ENCODE data around the gene BLOC1S4. TPM values are rescaled to one million over a fixed set of nuclear protein-coding genes. Genes with fewer than 3 reads are reported as not detected.

Gene BLOC1S4
- total RNA-seq, 3 donors from 2014 or later: 18.9 to 23.6 (median 19.8) TPM

- no peak overlapping the region for H3K27ac ChIP-seq
- no peaks in the 10 kb centered on the region for H3K27me3 ChIP-seq
- no peaks in the 10 kb centered on the region for H3K36me3 ChIP-seq
- no peak for TF ChIP-seq POLR2A (IDR thresholded peaks at IDR 0.05)
- no peak for TF ChIP-seq CTCF (IDR thresholded peaks at IDR 0.05)
- no peaks in the 10 kb centered on the region for H3K9me3 ChIP-seq
- DNase-seq (ENCODE audit: low spot score in 2 of 2): no peak
- H3K4me1 ChIP-seq: peaks cover 9% of the 10 kb centered on the region in 2 donors
- intact Hi-C loops (cut with DNase I; ENCODE audit: low total_unique reads): no loop called here
- no peak overlapping the region for H3K4me3 ChIP-seq
Observed at GRCh38 chr4:6742989-6743388, 27.0 kb downstream of the BLOC1S4 start.

GRCh38 chr4:6746721-6747293, 30.8 kb downstream of the BLOC1S4 start:
- Histone ChIP-seq H3K9me3 (no peaks in the 10 kb centered on the region), H3K4me3 (peak overlapping the region in 2 of 3 donors; percentile 11 to 18), H3K36me3 (no peaks in the 10 kb centered on the region), H3K27ac (peak overlapping the region; percentile 76 to 85), H3K27me3 (no peaks in the 10 kb centered on the region), H3K4me1 (peaks cover 19 to 27% of the 10 kb centered on the region in 2 donors)
- peak in 1 of 3 donors; percentile 15 for TF ChIP-seq POLR2AphosphoS5 (IDR thresholded peaks at IDR 0.05)
- TF ChIP-seq CTCF (IDR thresholded peaks at IDR 0.05): no peak
- intact Hi-C loops (cut with DNase I; ENCODE audit: low total_unique reads): no loop called here
- DNase-seq (ENCODE audit: low spot score in 2 of 2): peak; percentile 57 to 92

- DNase-seq (ENCODE audit: low spot score in 2 of 2): peak in 1 of 2 donors; percentile 64
- intact Hi-C loops (cut with DNase I; ENCODE audit: low total_unique reads): no loop called here
- H3K27ac ChIP-seq: peak overlapping the region; percentile 76 to 85
- peak overlapping the region in 2 of 3 donors; percentile 11 to 18 for H3K4me3 ChIP-seq
- H3K9me3 ChIP-seq: no peaks in the 10 kb centered on the region
- no peaks in the 10 kb centered on the region for H3K27me3 ChIP-seq
- no peaks in the 10 kb centered on the region for H3K36me3 ChIP-seq
- TF ChIP-seq POLR2AphosphoS5 (IDR thresholded peaks at IDR 0.05): no peak
- no peak for TF ChIP-seq CTCF (IDR thresholded peaks at IDR 0.05)
- TF ChIP-seq POLR2A (IDR thresholded peaks at IDR 0.05): no peak
- peaks cover 19 to 27% of the 10 kb centered on the region in 2 donors for H3K4me1 ChIP-seq
Observed at GRCh38 chr4:6747294-6748051, 31.5 kb downstream of the BLOC1S4 start.

- intact Hi-C loops (cut with DNase I; ENCODE audit: low total_unique reads): no loop called here
- Histone ChIP-seq H3K4me1 (peaks cover 19 to 27% of the 10 kb centered on the region in 2 donors), H3K9me3 (no peaks in the 10 kb centered on the region), H3K4me3 (no peak overlapping the region), H3K27me3 (no peaks in the 10 kb centered on the region), H3K36me3 (no peaks in the 10 kb centered on the region), H3K27ac (peak overlapping the region; percentile 76 to 85)
- DNase-seq (ENCODE audit: low spot score in 2 of 2): no peak
- TF ChIP-seq POLR2AphosphoS5 (IDR thresholded peaks at IDR 0.05) (no peak), CTCF (IDR thresholded peaks at IDR 0.05) (no peak), POLR2A (IDR thresholded peaks at IDR 0.05) (no peak)
Observed at GRCh38 chr4:6748286-6748685, 32.3 kb downstream of the BLOC1S4 start.
